H9 (cell line): ENCODE data around the gene FHIT. TPM values are rescaled to one million over a fixed set of nuclear protein-coding genes. Genes with fewer than 3 reads are reported as not detected.

Experiments used
- DNase-seq: peaks from one replicate; pipeline ENCODE4 v3.0.0-alpha.2; 2017
- H2AFZ ChIP-seq: one replicate; pipeline ENCODE4 v1.6.1; 2013; ENCODE audit warnings: mild to moderate bottlenecking, low read length, control low read depth, moderate library complexity
- H2AK5ac ChIP-seq: 2 replicates; pipeline ENCODE4 v1.6.1; 2013; ENCODE audit warnings: low read length, control low read depth, mixed read lengths; ENCODE audit not compliant: insufficient read length
- H2BK120ac ChIP-seq: one replicate; pipeline ENCODE4 v1.6.1; 2013; ENCODE audit warnings: low read depth, mild to moderate bottlenecking, low read length, control low read depth, inconsistent platforms; ENCODE audit not compliant: poor library complexity, severe bottlenecking
- H2BK12ac ChIP-seq: 2 replicates; pipeline ENCODE4 v1.6.1; 2013; ENCODE audit warnings: low read length, control low read depth, mixed read lengths, low read depth; ENCODE audit not compliant: insufficient read length
- H2BK15ac ChIP-seq: 2 replicates; pipeline ENCODE4 v1.6.1; 2013; ENCODE audit warnings: low read depth, low read length, control low read depth
- H2BK20ac ChIP-seq: one replicate; pipeline ENCODE4 v1.6.1; 2013; ENCODE audit warnings: low read depth, mild to moderate bottlenecking, low read length, control low read depth, inconsistent platforms; ENCODE audit not compliant: poor library complexity, severe bottlenecking
- H2BK5ac ChIP-seq: 2 replicates; pipeline ENCODE4 v1.6.1; 2013; ENCODE audit warnings: low read length, control low read depth, mixed read lengths; ENCODE audit not compliant: insufficient read length
- H3K14ac ChIP-seq: 2 replicates; pipeline ENCODE4 v1.6.1; 2013; ENCODE audit warnings: low read length, control low read depth; ENCODE audit not compliant: insufficient read depth
- H3K18ac ChIP-seq: 2 replicates; pipeline ENCODE4 v1.6.1; 2013; ENCODE audit warnings: low read depth, mild to moderate bottlenecking, mixed read lengths, low read length, control low read depth; ENCODE audit not compliant: insufficient read length
- H3K23ac ChIP-seq: 2 replicates; pipeline ENCODE4 v1.6.1; 2013; ENCODE audit warnings: low read length, control low read depth, mixed read lengths, low read depth; ENCODE audit not compliant: insufficient read length
- H3K23me2 ChIP-seq: 2 replicates; pipeline ENCODE4 v1.6.1; 2013; ENCODE audit warnings: low read depth, mild to moderate bottlenecking, mixed read lengths, low read length, control low read depth; ENCODE audit not compliant: insufficient read length, poor library complexity, severe bottlenecking
- H3K27ac ChIP-seq: 2 replicates; pipeline ENCODE4 v1.5.1; 2013; ENCODE audit warnings: low read length, control low read depth, mixed read lengths, low read depth; ENCODE audit not compliant: insufficient read length
- H3K27me3 ChIP-seq: 2 replicates; pipeline ENCODE4 v1.6.1; 2013; ENCODE audit warnings: low read length, control low read depth, inconsistent platforms; ENCODE audit not compliant: insufficient read depth
- H3K4ac ChIP-seq: 2 replicates; pipeline ENCODE4 v1.6.1; 2013; ENCODE audit warnings: low read depth, mild to moderate bottlenecking, control low read depth, inconsistent platforms, low read length, moderate library complexity
- H3K4me1 ChIP-seq: 2 replicates; pipeline ENCODE4 v1.6.1; 2013; ENCODE audit warnings: low read length, control low read depth, inconsistent platforms; ENCODE audit not compliant: insufficient read depth
- H3K4me2 ChIP-seq: 2 replicates; pipeline ENCODE4 v1.6.1; 2013; ENCODE audit warnings: low read length, control low read depth, mixed read lengths; ENCODE audit not compliant: insufficient read length, insufficient read depth
- H3K56ac ChIP-seq: 2 replicates; pipeline ENCODE4 v1.6.1; 2013; ENCODE audit warnings: low read depth, mild to moderate bottlenecking, mixed read lengths, low read length, control low read depth; ENCODE audit not compliant: insufficient read length
- H3K79me1 ChIP-seq: 2 replicates; pipeline ENCODE4 v1.6.1; 2013; ENCODE audit warnings: low read depth, mild to moderate bottlenecking, moderate library complexity, low read length, control low read depth, inconsistent platforms; ENCODE audit not compliant: insufficient read depth, poor library complexity, severe bottlenecking
- H3K79me2 ChIP-seq: 2 replicates; pipeline ENCODE4 v1.6.1; 2013; ENCODE audit warnings: low read length, control low read depth, inconsistent platforms; ENCODE audit not compliant: insufficient read depth
- H3K9ac ChIP-seq: 2 replicates; pipeline ENCODE4 v1.6.1; 2013; ENCODE audit warnings: low read length, control low read depth, mixed read lengths; ENCODE audit not compliant: insufficient read length; ENCODE audit errors: extremely low read depth
- H3K9me3 ChIP-seq: one replicate; pipeline ENCODE4 v1.6.1; 2013; ENCODE audit warnings: low read depth, low read length, inconsistent platforms; ENCODE audit not compliant: control insufficient read depth
- H3T11ph ChIP-seq: one replicate; pipeline ENCODE4 v1.6.1; 2013; ENCODE audit warnings: mild to moderate bottlenecking, low read length, control low read depth, inconsistent platforms
- H4K20me1 ChIP-seq: one replicate; pipeline ENCODE4 v1.6.1; 2013; ENCODE audit not compliant: control insufficient read depth, insufficient read length, insufficient read depth
- H4K5ac ChIP-seq: 2 replicates; pipeline ENCODE4 v1.6.1; 2013; ENCODE audit warnings: low read depth, mild to moderate bottlenecking, mixed read lengths, low read length, control low read depth; ENCODE audit not compliant: insufficient read length
- H4K8ac ChIP-seq: replicated peaks from 2 replicates; pipeline ENCODE4 v1.6.1; 2013; ENCODE audit warnings: low read length, control low read depth, mixed read lengths, low read depth; ENCODE audit not compliant: insufficient read length
- H4K91ac ChIP-seq: 2 replicates; pipeline ENCODE4 v1.6.1; 2013; ENCODE audit warnings: low read depth, mild to moderate bottlenecking, moderate library complexity, mixed read lengths, low read length, control low read depth; ENCODE audit not compliant: insufficient read length
- H3K27ac Mint-ChIP-seq, 3 experiments: 2 replicates in 2 of 3; 3 replicates in 1 of 3; pipeline ENCODE4 v1.8.0; 2020 to 2021; ENCODE audit warnings: mixed read lengths in 3 of 3, mild to moderate bottlenecking in 1 of 3, moderate library complexity in 1 of 3
- H3K27me3 Mint-ChIP-seq: 2 replicates; pipeline ENCODE4 v1.8.0; 2021; ENCODE audit warnings: low read depth, mild to moderate bottlenecking, moderate library complexity, mixed read lengths
- H3K36me3 Mint-ChIP-seq, 3 experiments: 2 replicates in 2 of 3; 3 replicates in 1 of 3; pipeline ENCODE4 v1.8.0; 2020 to 2021; ENCODE audit warnings: low read depth in 3 of 3, mixed read lengths in 3 of 3; ENCODE audit not compliant: insufficient read depth in 1 of 3
- H3K4me1 Mint-ChIP-seq, 2 experiments: 2 replicates each; pipeline ENCODE4 v1.8.0; 2020; ENCODE audit warnings: mixed read lengths in 2 of 2
- H3K4me3 Mint-ChIP-seq, 2 experiments: 2 replicates in 1 of 2; 3 replicates in 1 of 2; pipeline ENCODE4 v1.8.0; 2020 to 2021; ENCODE audit warnings: mild to moderate bottlenecking in 2 of 2, mixed read lengths in 2 of 2, moderate library complexity in 1 of 2
- H3K9me3 Mint-ChIP-seq, 2 experiments: 2 replicates in 1 of 2; 3 replicates in 1 of 2; pipeline ENCODE4 v1.8.0; 2020; ENCODE audit warnings: mild to moderate bottlenecking in 2 of 2, mixed read lengths in 2 of 2, moderate library complexity in 1 of 2
- CTCF ChIP-seq: fragments of 200-600 bp; sonication (generic); conservative IDR thresholded peaks from 3 replicates; pipeline ENCODE4 v1.8.0; 2021; ENCODE audit warnings: antibody characterized with exemption, mild to moderate bottlenecking
- WGBS: extraction: QIAGEN DNeasy Blood & Tissue Kit; methylation state at CpG from one replicate; pipeline ENCODE4 v1.1.7; 2013; ENCODE audit warnings: missing lambda C conversion rate, low lambda C conversion rate, mixed read lengths; ENCODE audit not compliant: insufficient read length; ENCODE audit errors: extremely low coverage; 5-methylcytosine and 5-hydroxymethylcytosine counted together
- total RNA-seq: library from RNA; stranded (reverse); gene quantifications from 2 replicates; pipeline ENCODE4 v1.2.1, GENCODE V29; 2021

FHIT gene
- total RNA-seq, 1 experiment from 2014 or later, result 3.0 TPM

DNA sequence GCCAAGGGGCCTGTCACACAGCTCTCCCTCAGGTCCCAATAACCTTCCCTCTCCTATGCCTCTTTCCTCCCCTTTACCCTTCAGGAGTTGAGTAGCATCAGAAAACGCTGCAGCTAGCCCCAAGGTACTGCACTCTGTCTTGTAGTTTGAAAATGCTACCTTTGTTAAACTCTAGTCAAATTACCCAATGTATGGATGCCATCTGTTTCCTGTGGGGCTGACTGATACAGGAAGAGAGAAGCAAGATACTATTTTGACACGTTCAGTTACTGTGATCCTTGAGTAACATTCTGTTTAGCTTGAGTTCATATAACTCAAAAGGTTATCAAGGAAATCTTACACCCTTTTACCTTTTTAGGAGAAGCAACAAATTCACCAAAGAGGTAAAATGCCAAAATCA is 493.1 kb downstream of the FHIT start:
- TF ChIP-seq CTCF, result no peak
- Mint-ChIP-seq H3K9me3 (peaks cover 3 to 6% of the 10 kb centered on the region in 2 experiments; a peak in 3 of 5 replicates), H3K27ac (no peak overlapping the region), H3K36me3 (peaks cover 11 to 14% (median 12%) of the 10 kb centered on the region in 3 experiments; a peak in 6 of 7 replicates), H3K4me3 (no peak overlapping the region), H3K27me3 (no peaks in the 10 kb centered on the region), H3K4me1 (peaks cover 29 to 33% of the 10 kb centered on the region in 2 experiments)
- Histone ChIP-seq H4K91ac (no peak overlapping the region), H3K27me3 (no peaks in the 10 kb centered on the region), H3K14ac (no peak overlapping the region), H3K79me1 (no peaks in the 10 kb centered on the region), H3K9ac (no peak overlapping the region), H3K79me2 (no peaks in the 10 kb centered on the region), H3K9me3 (no peaks in the 10 kb centered on the region), H3K56ac (no peak overlapping the region), H3T11ph (no peak overlapping the region), H4K5ac (no peak overlapping the region), H2BK20ac (no peak overlapping the region), H3K4me2 (no peak overlapping the region), H3K4ac (no peak overlapping the region), H3K23ac (no peak overlapping the region), H3K18ac (no peak overlapping the region), H2BK15ac (no peak overlapping the region), H2BK120ac (no peak overlapping the region), H3K4me1 (peaks cover 6% of the 10 kb centered on the region; the same call in 1 of the 2 replicates), H2AK5ac (no peak overlapping the region), H4K20me1 (no peaks in the 10 kb centered on the region), H4K8ac (no peak overlapping the region), H2BK12ac (no peak overlapping the region), H2AFZ (no peak overlapping the region), H2BK5ac (no peak overlapping the region), H3K23me2 (no peaks in the 10 kb centered on the region), H3K27ac (no peak overlapping the region)
- DNase-seq, result no peak
- no CpG with 5 or more reads among the region's 2 CpGs for WGBS
